NOMO-1 treated with DMSO at 0.1 percent for 48 hours (cell line): ENCODE measurements around the gene IDE.
"Not testable (repeated sequence)": the region's sequence is repeated elsewhere in the genome, so short reads cannot be mapped to it uniquely, and the experiment has no call there.

Experiments used
- DNase-seq: peaks from one replicate; lab custom pipeline; 2025; ENCODE audit not compliant: unreplicated experiment; lab: John Stamatoyannopoulos, UW

Gene IDE

DNA sequence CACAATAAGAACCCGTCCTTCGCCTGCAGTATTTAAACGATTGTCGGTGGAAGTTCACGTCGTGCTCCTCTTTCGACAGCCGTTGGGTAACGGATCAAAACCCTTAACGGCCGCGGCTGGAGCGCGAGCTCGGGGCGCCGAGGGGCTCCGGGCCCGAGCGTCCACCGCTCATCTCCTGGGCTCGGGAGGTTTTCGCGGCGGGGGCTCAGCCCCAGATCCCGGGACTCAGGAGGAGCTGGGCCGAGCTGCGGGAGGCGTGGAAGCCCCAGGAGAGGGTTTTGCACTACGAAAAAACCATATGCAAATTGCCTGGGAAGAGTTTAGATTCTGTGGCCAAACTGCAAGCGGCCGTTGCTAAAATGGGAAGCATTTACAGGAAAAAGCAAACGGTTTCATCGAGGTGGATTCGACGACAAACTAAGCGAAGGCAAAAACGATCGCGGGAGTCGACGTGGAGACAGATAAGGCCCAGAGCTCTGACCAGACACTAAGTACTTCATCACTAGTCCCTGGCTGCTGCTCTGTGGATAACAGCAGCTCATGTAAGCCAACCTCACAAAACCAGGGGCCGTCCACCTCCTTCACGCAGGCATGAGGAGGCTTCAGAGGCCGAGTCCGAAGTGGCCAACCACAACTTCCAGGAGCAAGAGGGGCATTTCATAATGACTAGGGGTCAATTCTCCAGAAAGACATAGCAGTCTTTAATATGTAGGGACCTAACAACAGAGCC lies 153.2 kb downstream of the IDE start:
- DNase-seq = no peak

DNA sequence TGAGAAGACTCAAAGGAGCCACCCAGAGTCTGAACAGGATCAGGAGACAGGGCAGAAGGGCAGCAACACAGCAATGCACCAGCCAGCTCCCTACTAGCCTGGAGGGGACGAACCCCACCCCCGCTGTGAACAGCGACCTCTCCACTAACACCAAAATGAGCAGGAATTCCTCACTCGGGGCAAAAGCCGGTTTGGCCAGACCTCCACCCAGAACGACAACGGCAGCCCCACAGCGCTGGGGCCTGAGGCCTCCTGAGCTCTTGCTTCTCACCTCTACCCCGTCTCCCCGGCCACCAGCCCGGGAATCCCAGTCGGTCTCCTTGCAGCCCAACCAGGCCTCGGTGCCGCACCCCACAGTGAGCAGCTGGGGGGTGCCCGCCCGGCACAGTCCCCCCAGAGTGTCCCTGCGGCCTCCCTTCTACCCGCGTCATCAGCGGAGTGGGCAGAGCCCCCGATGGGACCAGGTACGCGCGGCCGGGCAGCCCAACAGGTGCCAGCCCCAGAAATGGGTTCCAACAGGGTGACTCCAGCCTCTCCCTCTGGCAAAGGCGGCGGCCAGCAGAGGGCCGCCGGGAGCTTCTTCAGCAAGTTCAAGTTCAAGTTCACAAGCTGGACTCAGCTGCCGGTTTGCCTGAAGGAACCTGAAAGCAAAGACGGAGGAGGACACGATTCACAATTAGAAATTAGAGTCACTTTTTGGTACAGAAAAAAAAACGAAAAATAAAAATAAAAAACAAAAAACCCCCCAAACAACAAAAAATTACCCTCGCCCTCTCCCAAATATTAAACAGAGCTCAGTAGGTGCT lies 153.9 kb downstream of the IDE start:
- no peak for DNase-seq

DNA sequence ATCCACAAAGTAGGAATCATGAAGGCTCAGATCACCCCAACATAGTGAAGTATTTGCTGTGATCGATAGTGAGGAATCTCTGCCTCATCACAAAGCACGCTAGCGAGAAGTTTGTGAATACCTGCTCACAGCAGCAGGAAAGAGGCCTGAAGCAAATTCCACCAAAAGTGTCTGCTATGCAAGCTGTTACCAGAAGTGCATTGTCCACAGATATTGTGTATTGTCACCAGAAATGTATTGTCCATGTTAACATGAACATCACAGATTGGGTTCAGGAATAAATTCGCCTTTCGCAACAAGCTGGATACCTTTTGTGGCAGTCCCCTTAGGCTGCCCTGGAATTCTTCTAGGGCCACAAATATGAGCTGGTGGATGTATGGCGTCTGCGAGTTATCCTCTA lies 155.0 kb downstream of the IDE start:
- DNase-seq = no peak

DNA sequence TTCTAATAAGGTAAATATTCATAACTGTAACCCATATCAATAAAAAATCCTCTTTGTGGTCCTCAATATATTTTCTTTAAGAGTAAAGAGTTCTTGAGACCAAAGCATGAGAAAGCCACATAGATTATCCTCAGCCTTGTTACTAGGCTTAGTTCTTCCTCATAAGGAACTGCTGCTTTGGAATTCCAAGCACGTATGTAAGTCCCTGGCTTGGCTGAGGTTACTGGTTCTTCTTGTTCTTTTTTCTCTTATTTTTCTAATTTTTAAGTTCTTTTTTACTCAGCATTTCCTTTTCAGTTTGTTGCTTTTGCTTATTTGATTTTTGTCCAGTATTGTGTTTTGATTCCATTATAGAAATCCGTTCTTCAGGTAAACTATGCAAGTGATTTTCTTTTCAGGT lies 155.7 kb downstream of the IDE start:
- no peak for DNase-seq

DNA sequence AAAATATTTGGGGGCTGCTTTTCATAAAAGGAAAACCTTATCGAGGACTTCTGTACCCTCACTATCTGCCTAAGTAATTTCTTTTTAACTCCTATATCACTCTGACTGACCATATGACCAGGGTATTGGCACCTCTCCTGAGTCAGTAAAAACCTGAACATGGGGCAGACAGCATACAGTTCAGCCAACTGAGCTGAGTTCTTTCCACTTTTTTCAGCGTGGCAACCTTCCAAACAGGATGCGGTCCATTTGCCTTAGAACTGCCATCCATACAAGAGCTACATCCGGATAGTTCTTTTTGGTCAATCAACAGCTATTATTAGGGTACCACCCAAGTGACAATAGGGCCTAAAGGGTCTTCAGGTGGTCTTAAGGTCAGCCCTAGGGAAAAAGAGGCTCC lies 160.4 kb downstream of the IDE start:
- DNase-seq = no peak

DNA sequence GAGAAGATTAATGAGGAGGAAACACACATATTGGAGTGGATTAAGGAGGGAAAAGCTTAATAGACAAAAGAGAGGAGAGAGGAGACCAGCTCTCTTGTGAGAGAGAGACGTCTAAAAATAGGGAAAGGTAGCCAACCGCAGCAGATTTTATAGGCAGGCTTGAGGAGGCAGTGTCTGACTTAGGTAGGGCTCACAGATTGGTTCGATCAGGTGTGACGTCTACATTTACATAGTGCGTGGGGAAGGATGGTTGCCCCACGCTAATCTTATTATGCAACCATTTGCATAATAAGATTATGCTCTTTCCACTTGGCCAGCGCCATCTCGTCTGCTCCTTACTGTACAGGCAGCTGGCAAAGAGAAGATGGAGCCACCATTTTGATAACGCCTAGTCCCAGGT lies 160.9 kb downstream of the IDE start:
- DNase-seq = no peak

DNA sequence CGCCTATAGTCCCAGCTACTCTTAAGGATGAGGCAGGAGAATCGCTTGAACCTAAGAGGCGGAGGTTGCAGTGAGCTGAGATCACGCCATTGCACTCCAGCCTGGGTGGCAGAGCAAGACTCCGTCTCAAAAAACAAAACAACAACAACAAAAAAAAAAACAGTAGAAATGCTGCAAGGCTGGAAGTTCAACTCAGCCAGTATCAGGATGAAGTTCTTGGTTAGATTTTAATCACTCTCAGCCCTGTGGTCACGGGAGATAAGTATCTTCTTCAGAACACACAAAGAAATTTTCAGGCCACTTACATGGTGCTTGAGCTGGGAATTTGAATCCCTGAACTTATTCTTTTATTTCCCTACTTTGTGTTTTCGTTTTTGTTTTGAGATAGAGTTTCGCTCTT lies 162.5 kb downstream of the IDE start:
- no peak for DNase-seq

DNA sequence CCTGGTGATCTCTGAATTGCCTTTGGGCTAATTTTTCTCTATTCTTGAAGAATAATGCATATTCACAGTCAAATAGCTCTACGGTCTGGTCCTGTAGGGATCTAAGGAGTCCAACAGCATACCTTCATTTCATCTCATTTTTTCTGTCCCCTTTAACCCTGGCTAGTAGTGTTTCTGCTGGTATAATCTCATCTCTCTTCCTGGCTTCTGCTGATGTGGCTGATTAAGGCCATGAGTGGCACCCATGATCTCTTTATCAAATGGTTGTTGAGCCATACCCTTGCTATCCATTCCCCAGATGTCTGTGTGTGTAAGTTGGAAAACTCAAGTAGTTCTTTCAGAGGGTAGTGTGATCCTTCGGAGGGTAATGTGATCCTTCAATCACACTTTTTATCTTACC lies 163.4 kb downstream of the IDE start:
- no peak for DNase-seq

DNA sequence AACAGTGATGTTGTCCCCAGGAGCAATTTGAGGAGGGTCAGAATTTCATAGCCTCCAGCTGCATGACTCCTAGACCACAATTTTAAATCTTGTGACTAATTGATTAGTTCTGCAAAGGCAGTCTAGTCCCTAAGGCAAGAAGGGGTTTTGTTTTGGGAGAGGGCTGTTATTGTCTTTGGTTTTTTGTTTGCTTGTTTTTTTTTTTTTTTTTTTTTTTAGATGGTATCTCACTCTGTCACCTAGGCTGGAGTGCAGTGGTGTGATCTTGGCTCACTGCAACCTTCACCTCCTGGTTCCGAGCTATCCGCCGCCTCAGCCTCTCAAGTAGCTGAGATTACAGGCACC lies 165.9 kb downstream of the IDE start:
- no peak for DNase-seq

DNA sequence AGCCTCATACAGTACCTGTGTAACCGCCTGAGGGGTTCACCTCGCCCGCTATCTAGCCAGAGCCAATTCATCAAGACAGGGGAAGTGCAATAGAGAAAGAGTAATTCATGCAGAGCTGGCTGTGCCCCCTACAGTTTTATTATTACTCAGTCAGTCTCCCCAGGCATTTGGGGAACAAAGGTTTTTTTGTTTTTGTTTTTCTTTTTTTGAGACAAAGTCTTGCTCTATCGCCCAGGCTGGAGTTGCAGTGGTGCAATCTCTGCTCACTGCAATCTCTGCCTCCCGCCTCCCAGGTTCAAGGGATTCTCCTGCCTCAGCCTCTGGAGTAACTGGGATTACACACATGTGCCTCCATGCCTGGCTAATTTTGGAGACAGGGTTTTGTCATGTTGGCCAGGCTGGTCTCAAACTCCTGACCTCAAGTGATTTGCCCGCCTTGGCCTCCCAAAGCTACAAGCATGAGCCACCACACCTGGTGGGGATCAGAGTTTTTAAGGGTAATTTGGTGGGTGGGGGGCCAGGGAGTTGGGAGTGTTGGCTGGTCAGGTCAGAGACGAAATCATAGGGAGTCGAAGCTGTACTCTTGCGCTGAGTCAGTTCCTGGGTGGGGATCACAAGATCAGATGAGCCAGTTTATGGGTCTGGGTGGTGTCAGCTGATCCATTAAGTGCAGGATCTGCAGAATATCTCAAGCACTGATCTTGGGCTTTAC lies 166.4 kb downstream of the IDE start:
- DNase-seq = no peak

DNA sequence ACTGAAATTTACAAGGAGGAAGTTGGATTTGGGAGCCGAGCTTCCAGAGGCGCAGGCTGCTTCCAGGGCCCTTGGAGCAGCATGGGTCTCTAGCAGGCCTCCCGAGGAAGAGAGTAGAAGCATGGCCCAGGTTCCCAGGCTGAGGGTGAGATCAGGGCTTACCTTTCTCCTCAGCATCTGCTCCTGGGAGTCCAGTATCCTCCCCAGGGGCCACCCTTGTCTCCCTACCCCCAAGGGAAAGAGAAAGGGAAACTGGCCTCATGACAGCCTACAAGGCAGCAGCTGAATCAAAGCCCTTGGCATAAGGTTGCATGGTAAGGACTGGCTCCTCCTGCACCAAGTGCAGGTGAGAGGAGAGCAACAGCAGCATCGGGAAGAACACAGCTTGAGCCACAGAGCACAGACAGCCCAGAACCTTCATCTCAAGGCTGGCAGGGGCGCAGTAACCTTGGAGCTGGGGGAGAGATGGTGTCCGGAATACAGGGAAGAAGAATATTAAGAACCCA lies 168.4 kb downstream of the IDE start:
- no peak for DNase-seq

DNA sequence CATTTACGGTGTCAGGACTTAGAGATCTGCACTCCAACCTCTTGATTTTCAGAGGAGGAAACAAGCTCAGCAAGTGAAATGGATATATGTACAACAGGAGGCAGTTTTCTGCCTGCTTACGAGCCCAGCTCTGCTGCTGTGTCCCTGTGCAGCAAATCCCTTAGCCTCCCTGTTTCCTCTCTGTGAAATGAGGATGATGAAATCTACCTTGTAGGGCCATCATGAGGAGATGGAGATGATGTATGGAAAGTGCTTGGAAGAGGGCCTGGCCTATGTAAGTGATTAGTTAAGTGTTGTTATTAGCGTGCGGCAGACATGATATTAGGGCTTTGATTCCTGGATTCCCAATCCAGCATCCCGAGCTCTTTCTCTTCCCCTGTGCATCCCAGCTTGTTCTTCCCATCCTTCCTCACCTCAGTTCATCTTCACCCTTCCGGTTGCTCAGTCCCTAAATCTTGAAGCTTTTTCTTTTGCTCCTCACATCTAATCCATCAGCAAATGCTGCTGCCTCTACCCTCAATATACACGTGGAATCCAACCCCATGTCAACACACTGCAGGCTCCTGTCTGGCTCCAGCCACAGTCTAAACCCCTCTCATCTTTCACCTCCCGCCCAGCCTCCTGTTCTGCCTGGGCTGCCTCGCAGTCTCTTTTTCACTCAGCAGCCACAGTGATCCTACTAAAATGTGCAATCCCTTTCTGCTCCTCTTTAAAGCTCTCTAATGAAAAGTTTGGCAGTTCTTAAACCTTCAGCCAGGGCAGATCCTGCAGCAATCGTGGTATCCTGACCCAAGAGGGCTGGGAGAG lies 169.1 kb downstream of the IDE start:
- no peak for DNase-seq

DNA sequence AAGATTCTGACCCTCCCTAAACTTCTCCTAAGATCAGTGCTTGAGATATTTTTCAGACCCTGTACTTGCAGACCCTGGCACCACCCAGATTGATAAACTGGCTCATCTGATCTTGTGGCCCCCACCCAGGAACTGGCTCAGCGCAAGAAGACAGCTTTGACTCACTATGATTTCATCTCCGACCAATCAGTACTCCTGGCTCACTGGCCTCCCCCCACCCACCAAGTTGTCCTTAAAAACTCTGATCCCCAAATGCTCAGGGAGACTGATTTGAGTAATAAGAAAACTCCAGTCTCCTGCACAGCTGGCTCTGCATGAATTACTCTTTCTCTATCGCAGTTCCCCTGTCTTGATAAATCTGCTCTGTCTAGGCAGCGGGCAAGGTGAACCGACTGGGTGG lies 171.7 kb downstream of the IDE start:
- DNase-seq = not testable (repeated sequence)
